Heart right ventricle (tissue), 16 donors: ENCODE measurements around the gene COG8. TPM values are rescaled to one million over a fixed set of nuclear protein-coding genes. Genes with fewer than 3 reads are reported as not detected.
"Not testable (repeated sequence)": the region's sequence is repeated elsewhere in the genome, so short reads cannot be mapped to it uniquely, and the experiment has no call there.

Source experiments
- ATAC-seq, 8 donors: fragments of 200-7000 bp; cut with Tn5 transposase; one replicate each; pipeline ENCODE4 v1.9.1; 2020; ENCODE audit warnings: mild to moderate bottlenecking in 8 of 8, moderate library complexity in 8 of 8, moderate number of reproducible peaks in 1 of 8
- DNase-seq, 2 donors: peaks; one replicate each; pipeline ENCODE4 v3.0.0-alpha.2; 2020
- H3K27ac ChIP-seq, 10 donors: fragments of 200-600 bp; sonication (generic) in 2 of 10; one replicate each; pipeline versions ENCODE4 v1.5.0 to v1.8.0; 2020 to 2022; ENCODE audit warnings: mild to moderate bottlenecking in 3 of 10
- H3K27me3 ChIP-seq, 7 donors: fragments of 200-600 bp; one replicate each; pipeline ENCODE4 v1.8.0; 2021 to 2022; ENCODE audit warnings: mild to moderate bottlenecking in 2 of 7
- H3K36me3 ChIP-seq, 9 donors: fragments of 200-600 bp; sonication (generic) in 1 of 9; one replicate each; pipeline versions ENCODE4 v1.5.0 to v1.8.0; 2020 to 2022; ENCODE audit warnings: mild to moderate bottlenecking in 2 of 9
- H3K4me1 ChIP-seq, 9 donors: fragments of 200-600 bp; sonication (generic) in 1 of 9; one replicate each; pipeline versions ENCODE4 v1.5.0 to v1.8.0; 2020 to 2022; ENCODE audit warnings: mild to moderate bottlenecking in 4 of 9
- H3K4me3 ChIP-seq, 10 donors: fragments of 200-600 bp; sonication (generic) in 2 of 10; one replicate each; pipeline versions ENCODE4 v1.5.0 to v1.8.0; 2020 to 2022; ENCODE audit warnings: mild to moderate bottlenecking in 7 of 10, moderate library complexity in 2 of 10
- H3K9me3 ChIP-seq, 11 donors: fragments of 200-600 bp in 10 of 11; sonication (generic) in 2 of 11; one replicate each; pipeline versions ENCODE4 v1.5.0 to v1.8.0; 2013 to 2022; ENCODE audit warnings: mild to moderate bottlenecking in 2 of 11, control low read depth in 1 of 11, moderate library complexity in 1 of 11
- CTCF ChIP-seq, 9 donors: fragments of 200-600 bp; sonication (generic) in 2 of 9; IDR thresholded peaks; one replicate each; pipeline versions ENCODE4 v1.5.0 to v1.8.0; 2021 to 2022; ENCODE audit warnings: antibody characterized with exemption in 9 of 9, mild to moderate bottlenecking in 5 of 9, moderate library complexity in 1 of 9
- WGBS, 2 donors: extraction: QIAGEN DNeasy Blood & Tissue Kit; methylation state at CpG; one replicate each; pipeline ENCODE4 v1.1.7; 2013; ENCODE audit warnings: inconsistent platforms in 1 of 2; 5-methylcytosine and 5-hydroxymethylcytosine counted together
- intact Hi-C, 10 donors: fragments of 100-400 bp; cut with DNase I; formaldehyde crosslinking; loops; one replicate each; pipeline versions ENCODE4 v1.11.1 to v1.14.2; 2022
- polyA plus RNA-seq, 2 donors: library from polyadenylated mRNA; stranded (reverse); fragments of 200-250 nt; gene quantifications; one replicate each; pipeline ENCODE4 v1.2.3, GENCODE V29; 2013
- total RNA-seq, 10 donors: library from RNA; stranded (reverse); fragmentation: NEBNext Ultra II Directional in 3 of 10; extraction: Animal tissue kit (Norgen Biotek cat#: 25700) in 3 of 10; gene quantifications; one replicate each; pipeline versions ENCODE4 v1.2.1 to v1.2.4, GENCODE V29; 2021 to 2023
- donor health status: Arrhythmogenic right ventricular cardiomyopathy.
- donor health status: ischemic (EF 13 %, LVEDD 7.1; RV severe dilation, severe dysfunction).
- donor health status: healthy with polysubstance abuse.
- donor health status: DM: no; HTN: yes; CAD: no.
- donor health status: DM: no; HTN: no; CAD: no.
- donor health status: ischemic (EF 25% LVEDD 6.9; RV normal size, moderate dysfunction).
- donor health status: ischemic (EF 25% LVEDD 5.7; RV mildly dilated, moderate dysfunction).
- donor health status: healthy.
- donor health status: DM: yes; HTN: yes; CAD: no.
- donor health status: Ischemic cardiomyopathy.
- donor health status: ischemic (EF 35%, LVEDD 5.7; RV mildly dilated, moderate dysfunction).
- donor health status: nonischemic (EF 11% LVEDD 7.7; RV severe dilation, severe dysfunction).
- donor health status: DM: yes; HTN: yes; CAD: no.
- donor health status: PGD.
- donor health status: ischemic (EF 29% LVEDD 5.4; RV normal size, mild dysfunction).
- donor health status: nonischemic (EF 23%, LVEDD 6.1; RV moderate dilation, normal function).

The COG8 gene
- total and polyA plus RNA-seq, 12 donors: 15.7 to 29.1 (median 23.1) TPM

DNA sequence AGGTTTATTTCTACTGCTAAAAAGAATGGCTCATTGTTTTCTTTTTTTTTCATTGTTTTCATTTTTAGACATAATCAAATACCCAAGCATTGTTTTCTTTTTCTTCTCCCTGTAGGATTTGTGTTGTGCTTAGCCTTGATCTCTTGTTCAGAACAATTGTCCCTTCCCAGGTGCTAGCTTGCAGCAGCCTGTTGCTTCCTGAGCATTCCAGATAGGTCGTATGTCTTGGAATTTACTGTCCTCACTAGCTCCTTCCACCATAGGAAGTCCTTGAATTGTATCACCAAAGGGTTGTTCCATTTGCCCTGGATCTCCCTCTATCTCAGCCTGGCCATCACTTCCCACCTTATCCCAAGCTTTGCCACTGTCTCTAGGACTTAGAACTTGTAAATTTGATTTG is 38.2 kb downstream of the COG8 start:
- no peaks in the 10 kb centered on the region for H3K27me3 ChIP-seq
- no peak for DNase-seq
- WGBS, 2 donors: 61 to 69% methylated on average over 1 of the region's 1 CpG

GRCh38 chr16:69298261-69298660 is 41.1 kb downstream of the COG8 start:
- no peak for TF ChIP-seq CTCF (IDR thresholded peaks at IDR 0.05)
- no peaks in the 10 kb centered on the region for H3K27me3 ChIP-seq
- no peaks in the 10 kb centered on the region for H3K9me3 ChIP-seq
- no peak overlapping the region for H3K27ac ChIP-seq
- ATAC-seq (no peak), DNase-seq (no peak)
- intact Hi-C loops: no loop called here
- H3K36me3 ChIP-seq: peaks cover 0 to 55% (median 12%) of the 10 kb centered on the region in 9 donors
- WGBS, 2 donors: 97 to 98% methylated on average over 4 of the region's 4 CpGs
- H3K4me3 ChIP-seq: no peak overlapping the region
- peaks cover 0 to 10% (median 0%) of the 10 kb centered on the region in 9 donors for H3K4me1 ChIP-seq

More for the DNA sequence above, 38.2 kb downstream of the COG8 start:
- Histone ChIP-seq H3K27ac (peak overlapping the region in 1 of 10 donors; percentile 34), H3K4me1 (peaks cover 0 to 10% (median 0%) of the 10 kb centered on the region in 9 donors), H3K9me3 (no peaks in the 10 kb centered on the region), H3K4me3 (no peak overlapping the region), H3K36me3 (peaks cover 0 to 62% (median 12%) of the 10 kb centered on the region in 9 donors)
- intact Hi-C loops: loop anchor here in 1 of 10 donors (2.0 kb wide), 1 partner anchor 40 kb away; no protein-coding TSS in a partner anchor
- no peak for ATAC-seq
- no peak for TF ChIP-seq CTCF (IDR thresholded peaks at IDR 0.05)

GRCh38 chr16:69296771-69297170 is 42.6 kb downstream of the COG8 start:
- peaks cover 0 to 43% (median 12%) of the 10 kb centered on the region in 9 donors for H3K36me3 ChIP-seq
- intact Hi-C loops, H3K27ac ChIP-seq, DNase-seq, H3K9me3 ChIP-seq, ATAC-seq, H3K27me3 ChIP-seq, H3K4me3 ChIP-seq: not testable (repeated sequence)
- WGBS, 2 donors: 99 to 100% methylated on average over 7 of the region's 7 CpGs
- H3K4me1 ChIP-seq: peaks cover 0 to 10% (median 0%) of the 10 kb centered on the region in 9 donors

DNA sequence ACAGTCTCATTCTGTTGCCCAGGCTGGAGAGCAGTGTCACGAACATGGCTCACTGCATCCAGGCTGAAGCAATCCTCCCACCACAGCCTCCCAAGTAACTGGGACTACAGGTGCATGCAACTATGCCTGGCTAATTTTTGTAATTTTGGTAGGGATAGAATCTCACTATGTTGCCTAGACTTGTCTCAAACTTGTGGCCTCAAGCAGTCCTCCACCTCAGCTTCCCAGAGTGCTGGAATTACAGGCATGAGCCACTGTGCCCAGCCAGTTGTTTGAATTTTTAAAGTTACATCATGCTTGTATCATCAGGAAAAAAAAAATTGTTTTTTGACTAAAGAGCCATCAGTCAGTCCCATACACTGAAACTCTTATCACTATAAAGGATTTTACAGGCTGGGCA is 45.3 kb downstream of the COG8 start:
- intact Hi-C loops: loop anchor here in 1 of 10 donors (5.0 kb wide), 1 partner anchor 402 kb away; no protein-coding TSS in a partner anchor
- no peak for TF ChIP-seq CTCF (IDR thresholded peaks at IDR 0.05)
- WGBS, 2 donors: 96 to 100% methylated on average over 1 of the region's 1 CpG
- Histone ChIP-seq H3K4me3 (no peak overlapping the region), H3K4me1 (peaks cover 0 to 6% (median 0%) of the 10 kb centered on the region in 9 donors), H3K27ac (no peak overlapping the region), H3K9me3 (no peaks in the 10 kb centered on the region), H3K36me3 (peaks cover 0 to 19% (median 0%) of the 10 kb centered on the region in 9 donors), H3K27me3 (no peaks in the 10 kb centered on the region)
- DNase-seq (no peak), ATAC-seq (no peak)

GRCh38 chr16:69293401-69293800 is 46.0 kb downstream of the COG8 start:
- no peaks in the 10 kb centered on the region for H3K27me3 ChIP-seq
- no peak overlapping the region for H3K4me3 ChIP-seq
- intact Hi-C loops: loop anchor here in 1 of 10 donors (5.0 kb wide), 1 partner anchor 401 kb away; no protein-coding TSS in a partner anchor
- H3K36me3 ChIP-seq: peaks cover 0 to 24% (median 0%) of the 10 kb centered on the region in 9 donors
- H3K4me1 ChIP-seq: peaks cover 0 to under 1% (median 0%) of the 10 kb centered on the region in 9 donors
- DNase-seq (no peak), ATAC-seq (no peak)
- H3K27ac ChIP-seq: no peak overlapping the region
- 54 to 66% methylated on average over 3 of the region's 3 CpGs for WGBS, 2 donors
- no peaks in the 10 kb centered on the region for H3K9me3 ChIP-seq
- no peak for TF ChIP-seq CTCF (IDR thresholded peaks at IDR 0.05)

- not testable (repeated sequence) for DNase-seq, H3K27me3 ChIP-seq, H3K9me3 ChIP-seq, ATAC-seq, H3K4me3 ChIP-seq, H3K27ac ChIP-seq
- peaks cover 0 to 10% (median 9%) of the 10 kb centered on the region in 9 donors for H3K4me1 ChIP-seq
- intact Hi-C loops: loop anchor here in 1 of 10 donors (5.0 kb wide), 1 partner anchor 399 kb away; no protein-coding TSS in a partner anchor
- WGBS, 2 donors: 97% methylated on average over 9 of the region's 9 CpGs
- H3K36me3 ChIP-seq: peaks cover 0 to 25% (median 0%) of the 10 kb centered on the region in 9 donors
Observed at GRCh38 chr16:69291657-69292056, 47.7 kb downstream of the COG8 start.
